WI38 (cell line): ENCODE data around the gene STAMBPL1.

Experiments
- H3K4me3 ChIP-seq: 2 replicates; pipeline ENCODE4 v1.5.1; 2011; ENCODE audit warnings: low read depth, mild to moderate bottlenecking, control low read depth, low read length
- TF ChIP-seq, protein P1 (sequence below): IDR thresholded peaks from 2 replicates; pipeline ENCODE4 v1.5.1; 2012; ENCODE audit warnings: low read depth, mild to moderate bottlenecking, control low read depth, low read length

Gene STAMBPL1

DNA sequence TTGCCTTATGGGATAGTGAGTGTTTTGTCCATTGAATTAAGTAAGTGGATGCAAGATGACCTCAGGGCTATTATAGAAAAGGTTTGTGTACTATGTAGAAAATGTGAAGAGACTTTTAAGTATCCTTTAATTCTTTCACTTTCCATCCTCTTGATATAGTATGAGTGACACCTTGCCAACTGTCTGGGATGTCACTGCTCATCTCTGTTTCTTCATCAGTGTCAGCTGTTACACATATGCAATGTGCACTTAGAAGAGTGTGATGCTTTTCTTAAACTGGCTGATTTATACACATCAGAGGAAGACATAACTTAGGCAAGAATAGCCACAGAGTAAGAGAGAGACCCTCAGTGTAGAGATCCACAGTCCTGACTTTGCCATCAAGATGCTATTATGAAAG lies 81.2 kb downstream of the STAMBPL1 start:
- TF ChIP-seq, protein P1, sequence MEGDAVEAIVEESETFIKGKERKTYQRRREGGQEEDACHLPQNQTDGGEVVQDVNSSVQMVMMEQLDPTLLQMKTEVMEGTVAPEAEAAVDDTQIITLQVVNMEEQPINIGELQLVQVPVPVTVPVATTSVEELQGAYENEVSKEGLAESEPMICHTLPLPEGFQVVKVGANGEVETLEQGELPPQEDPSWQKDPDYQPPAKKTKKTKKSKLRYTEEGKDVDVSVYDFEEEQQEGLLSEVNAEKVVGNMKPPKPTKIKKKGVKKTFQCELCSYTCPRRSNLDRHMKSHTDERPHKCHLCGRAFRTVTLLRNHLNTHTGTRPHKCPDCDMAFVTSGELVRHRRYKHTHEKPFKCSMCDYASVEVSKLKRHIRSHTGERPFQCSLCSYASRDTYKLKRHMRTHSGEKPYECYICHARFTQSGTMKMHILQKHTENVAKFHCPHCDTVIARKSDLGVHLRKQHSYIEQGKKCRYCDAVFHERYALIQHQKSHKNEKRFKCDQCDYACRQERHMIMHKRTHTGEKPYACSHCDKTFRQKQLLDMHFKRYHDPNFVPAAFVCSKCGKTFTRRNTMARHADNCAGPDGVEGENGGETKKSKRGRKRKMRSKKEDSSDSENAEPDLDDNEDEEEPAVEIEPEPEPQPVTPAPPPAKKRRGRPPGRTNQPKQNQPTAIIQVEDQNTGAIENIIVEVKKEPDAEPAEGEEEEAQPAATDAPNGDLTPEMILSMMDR, result no peak
- H3K4me3 ChIP-seq, result no peak overlapping the region

DNA sequence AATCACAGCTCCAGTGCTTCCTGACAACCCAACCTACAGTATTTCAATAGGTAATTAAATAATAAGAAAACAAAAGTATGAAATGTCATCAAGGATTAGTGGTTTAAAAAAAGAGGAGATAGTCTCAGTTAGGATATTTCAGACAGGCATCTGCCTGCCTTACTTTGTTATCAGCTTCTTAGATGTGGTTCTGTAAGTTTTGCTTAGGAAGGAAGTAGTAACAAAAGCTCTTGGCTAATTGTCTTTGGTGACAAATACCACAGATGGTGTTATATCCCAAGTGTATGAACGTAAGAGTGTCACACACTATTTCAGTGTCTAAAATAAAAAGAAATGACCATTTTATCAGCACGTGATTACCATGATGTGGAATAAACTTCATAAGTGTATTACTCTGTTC lies 82.3 kb downstream of the STAMBPL1 start:
- TF ChIP-seq, protein P1, result no peak
- H3K4me3 ChIP-seq, result no peak overlapping the region

DNA sequence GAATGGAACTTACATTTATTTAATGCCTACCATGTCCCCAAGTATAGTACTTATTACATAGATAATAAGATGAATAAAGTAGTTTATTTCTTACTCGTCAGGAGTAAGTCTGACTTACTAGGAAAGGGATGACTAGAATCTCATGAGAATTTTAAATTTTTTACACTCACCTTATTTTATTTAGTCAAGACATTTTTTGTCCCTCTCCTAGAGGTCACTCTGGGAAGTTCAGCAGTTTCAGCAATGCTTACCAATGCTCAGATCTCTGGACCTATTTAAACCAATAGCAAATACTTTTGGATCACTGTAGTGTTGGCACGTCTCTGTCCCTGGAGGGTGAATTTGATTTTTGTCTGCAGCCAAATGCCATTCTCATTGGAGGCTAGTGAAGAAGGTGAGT lies 83.3 kb downstream of the STAMBPL1 start:
- TF ChIP-seq, protein P1, result no peak
- H3K4me3 ChIP-seq, result no peak overlapping the region

DNA sequence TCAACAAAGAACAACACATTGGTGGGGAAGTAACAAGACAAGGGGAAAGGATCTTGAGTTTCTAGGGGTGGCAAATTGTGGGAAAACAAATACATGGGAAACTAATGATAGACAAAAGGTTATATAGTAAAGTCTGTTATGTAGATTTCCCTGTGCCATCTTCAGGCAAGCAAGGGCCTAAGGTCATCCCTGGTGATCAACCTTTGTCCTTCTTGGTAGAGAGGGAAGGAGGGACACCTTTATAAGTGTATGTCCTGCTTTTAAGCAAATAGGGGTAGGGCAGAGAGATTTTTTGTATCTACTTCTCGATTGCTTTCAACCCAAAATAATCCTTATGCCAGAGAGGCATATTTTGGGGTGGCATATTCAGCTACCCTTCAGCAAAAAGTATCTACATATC lies 84.3 kb downstream of the STAMBPL1 start:
- TF ChIP-seq, protein P1, result no peak
- no peak overlapping the region for H3K4me3 ChIP-seq

DNA sequence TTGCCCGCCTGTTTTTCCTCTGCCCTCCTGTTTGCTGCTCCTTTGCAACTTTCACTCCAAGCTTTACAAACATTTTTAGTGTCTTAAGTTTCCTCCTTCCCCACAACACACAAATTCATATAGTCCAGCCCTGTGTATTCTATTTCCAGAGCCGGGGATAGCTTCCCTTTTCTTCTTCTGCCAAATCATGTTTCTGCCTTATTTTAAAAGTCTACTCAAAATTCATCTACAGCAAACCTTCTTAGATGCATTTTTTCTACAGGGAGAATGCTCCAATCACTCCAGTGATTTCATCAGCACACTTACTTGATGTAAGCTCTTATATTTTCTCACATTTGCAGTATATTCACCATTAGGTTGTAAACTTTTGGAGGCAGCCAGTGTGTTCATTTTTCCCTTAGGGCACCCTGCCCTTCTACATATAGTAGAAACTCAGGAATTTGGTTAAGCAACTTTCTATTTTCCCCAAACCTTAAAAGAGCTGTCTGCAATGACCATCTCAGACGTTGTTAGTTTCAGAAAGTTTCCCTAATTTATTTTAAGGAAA lies 84.9 kb downstream of the STAMBPL1 start:
- H3K4me3 ChIP-seq, result no peak overlapping the region
- TF ChIP-seq, protein P1, result no peak

DNA sequence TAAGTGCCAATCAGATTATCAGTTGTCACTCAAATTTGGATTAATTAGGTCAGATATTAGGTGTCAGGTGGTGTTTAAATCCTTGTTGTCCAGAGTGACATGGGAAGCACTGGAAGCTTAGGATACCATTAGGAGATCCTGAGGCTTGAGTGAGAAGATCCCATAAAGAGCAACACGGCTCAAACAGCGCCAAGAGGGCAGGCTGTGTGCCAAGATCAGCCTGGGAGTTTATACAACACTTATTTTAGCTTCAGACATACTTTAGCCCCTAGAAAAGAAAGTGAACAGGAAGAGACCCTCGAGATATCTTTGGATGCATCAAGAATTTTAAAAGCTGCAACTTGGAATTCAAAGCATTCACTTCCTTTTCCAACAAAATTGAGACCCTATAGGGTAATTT lies 86.8 kb downstream of the STAMBPL1 start:
- no peak overlapping the region for H3K4me3 ChIP-seq
- TF ChIP-seq, protein P1, result no peak

DNA sequence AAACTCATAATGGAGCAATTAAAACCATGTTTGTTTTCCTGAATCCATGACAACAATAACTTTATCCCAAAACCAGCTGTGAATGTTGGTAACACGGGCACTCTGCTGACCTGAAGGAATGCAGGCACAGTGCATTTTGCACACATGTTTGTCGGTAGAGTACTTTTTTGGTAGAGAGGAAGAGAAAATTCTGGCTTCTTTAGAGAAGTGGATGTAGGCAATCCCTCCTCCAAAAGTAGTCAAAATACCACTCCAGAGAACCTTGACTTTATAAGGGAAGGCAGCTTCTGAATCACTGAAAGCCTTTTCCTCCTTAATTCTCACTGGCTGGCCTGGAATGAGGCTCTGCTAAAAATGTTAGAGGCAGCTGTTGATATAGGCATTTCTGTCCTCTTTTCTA lies 88.3 kb downstream of the STAMBPL1 start:
- H3K4me3 ChIP-seq, result no peak overlapping the region
- TF ChIP-seq, protein P1, result no peak
